GM13977 (cell line): ENCODE data around the gene LACTB.
A peak's percentile ranks its signal among the peaks of the same experiment; 100 is the strongest.

Source experiments
- DNase-seq: peaks from one replicate; pipeline ENCODE4 v3.0.0; 2012; ENCODE audit warnings: low spot score
- CTCF ChIP-seq: IDR thresholded peaks from 2 replicates; pipeline ENCODE4 v1.5.1; 2012; ENCODE audit warnings: mild to moderate bottlenecking, control low read depth; ENCODE audit not compliant: insufficient read depth; ENCODE audit errors: extremely low read depth, missing control alignments
- in situ Hi-C: fragments of 300-500 bp; cut with MboI; formaldehyde crosslinking; loops from one replicate; pipeline ENCODE4 v1.12.0; 2022; ENCODE audit warnings: low sequenced_read_pairs, low pct_unique_long_range_greater_than_20kb, mixed read lengths, inconsistent platforms; ENCODE audit not compliant: unreplicated experiment

The LACTB gene

GRCh38 chr15:63188247-63188925 is 66.7 kb downstream of the LACTB start:
- in situ Hi-C loops = no loop called here
- TF ChIP-seq CTCF = no peak
- DNase-seq = peak; percentile 29

GRCh38 chr15:63188926-63189871 is 67.5 kb downstream of the LACTB start, which contains the start of gene RAB8B:
RAB8B (plus strand) TSS chr15:63189606; CDS start chr15:63189625, 19 bp downstream.
- no peak for TF ChIP-seq CTCF
- DNase-seq = peak; percentile 90
- in situ Hi-C loops = no loop called here

- in situ Hi-C loops = no loop called here
- no peak for DNase-seq
- no peak for TF ChIP-seq CTCF
Measured at GRCh38 chr15:63189941-63190768, 68.5 kb downstream of the LACTB start.

- in situ Hi-C loops = no loop called here
- DNase-seq = no peak
- no peak for TF ChIP-seq CTCF
Measured at GRCh38 chr15:63190769-63191649, 69.3 kb downstream of the LACTB start.
